ENCODE data around the gene SLC2A11.

SLC2A11 gene

GRCh38 chr22:23877566-23877965 is 19.9 kb downstream of the SLC2A11 start:
- H3K27me3 ChIP-seq = no peaks in the 10 kb centered on the region
- no peak for TF ChIP-seq CTCF (IDR thresholded peaks at IDR 0.05; ENCODE audit: low read depth, low read length)

GRCh38 chr22:23878219-23878618 is 20.5 kb downstream of the SLC2A11 start:
- DNase-seq = no peak
- Histone ChIP-seq H3K36me3 (peaks cover 2% of the 10 kb centered on the region; the same call in 1 of the 2 replicates), H3K9me3 (no peaks in the 10 kb centered on the region), H3K27me3 (no peaks in the 10 kb centered on the region), H3K4me1 (no peaks in the 10 kb centered on the region), H3K4me3 (ENCODE audit: low read depth, low read length) (no peak overlapping the region)
- no peak for TF ChIP-seq CTCF (IDR thresholded peaks at IDR 0.05; ENCODE audit: low read depth, low read length)

More at GRCh38 chr22:23877566-23877965, 19.9 kb downstream of the SLC2A11 start:
- no peaks in the 10 kb centered on the region for H3K9me3 ChIP-seq
- H3K36me3 ChIP-seq = peaks cover 2% of the 10 kb centered on the region; the same call in 1 of the 2 replicates
- H3K4me1 ChIP-seq = no peaks in the 10 kb centered on the region
- DNase-seq = no peak
- no peak overlapping the region for H3K4me3 ChIP-seq (ENCODE audit: low read depth, low read length)

- H3K4me3 ChIP-seq (ENCODE audit: low read depth, low read length) = no peak overlapping the region
- no peak for TF ChIP-seq CTCF (IDR thresholded peaks at IDR 0.05; ENCODE audit: low read depth, low read length)
- no peaks in the 10 kb centered on the region for H3K27me3 ChIP-seq
- no peaks in the 10 kb centered on the region for H3K9me3 ChIP-seq
- H3K4me1 ChIP-seq = peaks cover 3% of the 10 kb centered on the region
- no peaks in the 10 kb centered on the region for H3K36me3 ChIP-seq
- DNase-seq = no peak
Observed at GRCh38 chr22:23882370-23882769, 24.7 kb downstream of the SLC2A11 start.

GRCh38 chr22:23883658-23884057 is 26.0 kb downstream of the SLC2A11 start:
- Histone ChIP-seq H3K4me1 (peaks cover 3% of the 10 kb centered on the region), H3K36me3 (no peaks in the 10 kb centered on the region), H3K4me3 (ENCODE audit: low read depth, low read length) (no peak overlapping the region), H3K27me3 (no peaks in the 10 kb centered on the region), H3K9me3 (no peaks in the 10 kb centered on the region)
- TF ChIP-seq CTCF (IDR thresholded peaks at IDR 0.05; ENCODE audit: low read depth, low read length) = no peak
- no peak for DNase-seq

- no peaks in the 10 kb centered on the region for H3K27me3 ChIP-seq
- H3K4me1 ChIP-seq = peaks cover 3% of the 10 kb centered on the region
- H3K9me3 ChIP-seq = no peaks in the 10 kb centered on the region
- TF ChIP-seq CTCF (IDR thresholded peaks at IDR 0.05; ENCODE audit: low read depth, low read length) = no peak
- DNase-seq = peak; percentile 70
- H3K4me3 ChIP-seq (ENCODE audit: low read depth, low read length) = no peak overlapping the region
- H3K36me3 ChIP-seq = no peaks in the 10 kb centered on the region
Observed at GRCh38 chr22:23884140-23884539, 26.5 kb downstream of the SLC2A11 start.

- Histone ChIP-seq H3K4me1 (peaks cover 2% of the 10 kb centered on the region), H3K36me3 (no peaks in the 10 kb centered on the region), H3K27me3 (no peaks in the 10 kb centered on the region), H3K4me3 (ENCODE audit: low read depth, low read length) (no peak overlapping the region), H3K9me3 (no peaks in the 10 kb centered on the region)
- TF ChIP-seq CTCF (IDR thresholded peaks at IDR 0.05; ENCODE audit: low read depth, low read length) = peak; percentile 34
- DNase-seq = no peak
Observed at GRCh38 chr22:23888615-23889401, 31.1 kb downstream of the SLC2A11 start.

Measured in BE2C (cell line).